ENCODE data around the gene C9orf152.

C9orf152 gene

DNA sequence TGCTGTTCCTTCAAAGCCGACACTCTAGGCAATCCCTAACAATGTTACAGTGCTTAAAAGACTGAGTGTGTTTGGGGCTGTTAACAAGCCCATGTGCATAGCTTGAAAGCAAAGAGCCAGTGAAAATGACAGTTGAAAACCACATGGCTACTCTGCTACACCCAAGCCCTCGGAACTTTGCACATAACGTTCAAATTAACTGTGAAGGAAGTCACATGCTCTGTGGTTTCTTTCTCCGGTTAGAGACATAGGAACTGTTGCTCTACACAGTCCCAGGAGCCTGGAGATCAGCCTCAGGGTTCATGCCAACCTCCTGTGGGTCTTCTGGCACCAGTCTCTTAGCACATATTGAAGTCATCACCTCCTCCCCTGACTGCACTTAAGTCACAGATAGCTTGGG, 51.1 kb downstream of the C9orf152 start:
- Histone ChIP-seq H3K9ac (no peak overlapping the region), H3K27ac (no peak overlapping the region), H3K27me3 (ENCODE audit: control insufficient read depth, insufficient read depth, low read length) (no peaks in the 10 kb centered on the region), H2AFZ (no peak overlapping the region), H3K36me3 (ENCODE audit: control insufficient read depth, insufficient read depth, low read length) (no peaks in the 10 kb centered on the region), H3K4me3 (ENCODE audit: low read depth, low read length) (no peak overlapping the region), H3K9me3 (ENCODE audit: control insufficient read depth, low read length) (no peaks in the 10 kb centered on the region), H3K4me2 (ENCODE audit: low read length) (no peak overlapping the region), H3K4me1 (no peaks in the 10 kb centered on the region), H3K79me2 (no peaks in the 10 kb centered on the region)
- TF ChIP-seq, protein P1, sequence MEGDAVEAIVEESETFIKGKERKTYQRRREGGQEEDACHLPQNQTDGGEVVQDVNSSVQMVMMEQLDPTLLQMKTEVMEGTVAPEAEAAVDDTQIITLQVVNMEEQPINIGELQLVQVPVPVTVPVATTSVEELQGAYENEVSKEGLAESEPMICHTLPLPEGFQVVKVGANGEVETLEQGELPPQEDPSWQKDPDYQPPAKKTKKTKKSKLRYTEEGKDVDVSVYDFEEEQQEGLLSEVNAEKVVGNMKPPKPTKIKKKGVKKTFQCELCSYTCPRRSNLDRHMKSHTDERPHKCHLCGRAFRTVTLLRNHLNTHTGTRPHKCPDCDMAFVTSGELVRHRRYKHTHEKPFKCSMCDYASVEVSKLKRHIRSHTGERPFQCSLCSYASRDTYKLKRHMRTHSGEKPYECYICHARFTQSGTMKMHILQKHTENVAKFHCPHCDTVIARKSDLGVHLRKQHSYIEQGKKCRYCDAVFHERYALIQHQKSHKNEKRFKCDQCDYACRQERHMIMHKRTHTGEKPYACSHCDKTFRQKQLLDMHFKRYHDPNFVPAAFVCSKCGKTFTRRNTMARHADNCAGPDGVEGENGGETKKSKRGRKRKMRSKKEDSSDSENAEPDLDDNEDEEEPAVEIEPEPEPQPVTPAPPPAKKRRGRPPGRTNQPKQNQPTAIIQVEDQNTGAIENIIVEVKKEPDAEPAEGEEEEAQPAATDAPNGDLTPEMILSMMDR (IDR thresholded peaks at IDR 0.05) = no peak

DNA sequence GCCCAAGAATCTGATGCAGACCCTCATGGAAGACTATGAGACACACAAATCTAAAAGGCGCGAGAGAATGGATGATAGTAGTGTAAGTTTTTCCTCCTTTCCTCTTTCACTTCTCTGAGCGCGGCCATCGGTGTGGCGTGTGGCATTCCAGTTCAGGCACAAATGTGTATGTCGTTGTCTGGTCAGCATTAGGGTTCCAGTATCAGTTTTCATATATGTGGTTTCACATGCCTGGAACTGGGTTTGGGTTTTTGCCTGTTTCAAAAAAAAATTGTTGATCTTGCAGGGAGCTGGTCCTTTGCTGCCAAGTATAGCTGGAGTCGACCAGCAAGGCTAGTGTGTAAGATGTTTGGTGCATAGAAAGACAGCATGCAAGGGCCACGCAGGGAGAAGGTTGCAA, 51.5 kb downstream of the C9orf152 start:
- Histone ChIP-seq H3K4me2 (ENCODE audit: low read length) (no peak overlapping the region), H3K4me3 (ENCODE audit: low read depth, low read length) (no peak overlapping the region), H2AFZ (no peak overlapping the region), H3K36me3 (ENCODE audit: control insufficient read depth, insufficient read depth, low read length) (no peaks in the 10 kb centered on the region), H3K27ac (no peak overlapping the region), H3K9ac (no peak overlapping the region), H3K79me2 (no peaks in the 10 kb centered on the region), H3K9me3 (ENCODE audit: control insufficient read depth, low read length) (no peaks in the 10 kb centered on the region), H3K4me1 (no peaks in the 10 kb centered on the region), H3K27me3 (ENCODE audit: control insufficient read depth, insufficient read depth, low read length) (no peaks in the 10 kb centered on the region)
- TF ChIP-seq, protein P1 (IDR thresholded peaks at IDR 0.05) = no peak

DNA sequence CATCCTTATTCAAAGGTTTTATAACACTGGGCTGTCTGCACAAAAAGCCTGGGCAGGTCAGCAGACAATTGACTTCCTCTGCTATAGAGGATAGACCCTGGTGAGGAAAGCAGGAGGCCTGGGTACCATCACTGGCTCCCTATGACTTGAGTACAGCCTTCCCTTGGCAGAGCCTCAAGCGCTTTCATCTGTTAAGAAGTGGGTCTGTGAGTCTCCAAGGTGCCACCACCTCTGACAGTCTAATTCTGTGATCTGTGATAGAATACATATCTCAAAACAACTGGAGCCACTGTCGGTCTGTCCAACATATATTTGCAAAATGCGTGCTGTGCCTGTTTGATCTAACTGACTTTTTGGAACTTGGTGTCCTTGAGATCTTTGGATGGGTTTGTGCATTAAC, 52.2 kb downstream of the C9orf152 start:
- H3K36me3 ChIP-seq (ENCODE audit: control insufficient read depth, insufficient read depth, low read length) = no peaks in the 10 kb centered on the region
- H3K4me2 ChIP-seq (ENCODE audit: low read length) = no peak overlapping the region
- no peak overlapping the region for H3K9ac ChIP-seq
- H3K79me2 ChIP-seq = no peaks in the 10 kb centered on the region
- TF ChIP-seq, protein P1 (IDR thresholded peaks at IDR 0.05) = no peak
- H2AFZ ChIP-seq = no peak overlapping the region
- no peaks in the 10 kb centered on the region for H3K4me1 ChIP-seq
- H3K27ac ChIP-seq = no peak overlapping the region
- no peak overlapping the region for H3K4me3 ChIP-seq (ENCODE audit: low read depth, low read length)
- no peaks in the 10 kb centered on the region for H3K9me3 ChIP-seq (ENCODE audit: control insufficient read depth, low read length)
- H3K27me3 ChIP-seq (ENCODE audit: control insufficient read depth, insufficient read depth, low read length) = no peaks in the 10 kb centered on the region

DNA sequence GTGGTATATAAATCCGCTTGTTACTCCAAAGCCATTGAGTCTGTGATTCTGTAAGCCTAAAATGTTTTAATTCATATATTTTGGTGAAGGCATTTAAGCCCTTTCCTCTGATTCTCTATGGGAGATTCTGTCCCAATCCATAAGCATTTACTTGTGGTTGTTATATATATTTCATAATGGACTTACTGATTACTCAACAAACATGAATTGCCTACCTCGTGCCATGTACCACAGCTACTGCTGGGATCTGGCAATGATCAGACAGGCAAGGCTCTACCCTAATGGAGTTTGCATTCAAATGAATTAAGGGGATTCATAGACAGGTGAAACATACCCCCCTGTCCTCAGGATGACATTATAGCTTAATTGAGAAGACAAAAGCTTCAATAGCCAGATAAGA, 54.5 kb downstream of the C9orf152 start:
- Histone ChIP-seq H3K4me3 (ENCODE audit: low read depth, low read length) (no peak overlapping the region), H3K9ac (no peak overlapping the region), H3K36me3 (ENCODE audit: control insufficient read depth, insufficient read depth, low read length) (no peaks in the 10 kb centered on the region), H3K79me2 (no peaks in the 10 kb centered on the region), H3K27me3 (ENCODE audit: control insufficient read depth, insufficient read depth, low read length) (no peaks in the 10 kb centered on the region), H3K27ac (no peak overlapping the region), H3K4me2 (ENCODE audit: low read length) (no peak overlapping the region), H3K9me3 (ENCODE audit: control insufficient read depth, low read length) (no peaks in the 10 kb centered on the region), H3K4me1 (no peaks in the 10 kb centered on the region), H2AFZ (no peak overlapping the region)
- TF ChIP-seq, protein P1 (IDR thresholded peaks at IDR 0.05) = no peak

DNA sequence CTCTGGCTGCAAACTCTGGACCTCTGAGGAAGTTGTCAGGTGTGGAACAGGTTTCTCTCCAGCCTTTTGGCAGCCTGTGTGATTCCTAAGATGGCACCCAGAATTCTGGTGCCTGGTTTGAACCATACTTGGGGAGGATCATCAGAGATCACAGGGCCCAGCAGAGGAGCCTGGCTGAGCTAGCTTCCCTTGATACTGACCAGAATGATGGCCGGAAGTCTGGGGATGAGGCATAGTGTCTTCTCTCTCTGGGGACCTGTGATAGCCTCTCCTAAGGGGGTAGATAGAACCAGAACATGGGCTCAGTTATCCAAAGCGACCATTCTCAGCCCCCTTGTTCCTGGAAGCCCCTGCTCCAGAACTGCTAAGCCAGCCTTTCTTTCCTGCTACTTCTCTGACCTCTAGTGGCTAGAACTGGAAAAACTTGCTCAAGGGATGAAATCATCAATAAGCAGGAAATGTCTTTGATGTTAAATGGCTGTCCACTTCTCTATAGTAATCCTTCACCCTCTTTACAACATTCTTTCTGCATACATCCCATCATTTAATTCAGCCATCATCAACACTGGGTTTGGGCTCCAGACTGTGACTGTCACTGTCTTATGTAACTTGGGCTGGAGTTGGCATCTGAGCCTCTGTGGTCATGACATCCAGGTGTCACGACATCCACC, 55.1 kb downstream of the C9orf152 start:
- Histone ChIP-seq H3K79me2 (no peaks in the 10 kb centered on the region), H3K4me2 (ENCODE audit: low read length) (no peak overlapping the region), H3K27me3 (ENCODE audit: control insufficient read depth, insufficient read depth, low read length) (no peaks in the 10 kb centered on the region), H3K27ac (no peak overlapping the region), H3K4me1 (no peaks in the 10 kb centered on the region), H3K9me3 (ENCODE audit: control insufficient read depth, low read length) (no peaks in the 10 kb centered on the region), H3K36me3 (ENCODE audit: control insufficient read depth, insufficient read depth, low read length) (no peaks in the 10 kb centered on the region), H3K9ac (no peak overlapping the region), H3K4me3 (ENCODE audit: low read depth, low read length) (no peak overlapping the region), H2AFZ (no peak overlapping the region)
- TF ChIP-seq, protein P1 (IDR thresholded peaks at IDR 0.05) = peak; percentile 48
